Esophagus (tissue), 2 donors: ENCODE measurements around the gene RASL11A. TPM values are rescaled to one million over a fixed set of nuclear protein-coding genes. Genes with fewer than 3 reads are reported as not detected.
"Not testable (repeated sequence)": the region's sequence is repeated elsewhere in the genome, so short reads cannot be mapped to it uniquely, and the experiment has no call there.

Source experiments
- H3K27ac ChIP-seq, 2 donors: one replicate each; pipeline ENCODE4 v1.5.1; 2013; ENCODE audit warnings: low read depth in 2 of 2, mild to moderate bottlenecking in 2 of 2, inconsistent platforms in 1 of 2, low read length in 1 of 2, moderate library complexity in 1 of 2
- H3K27me3 ChIP-seq, 2 donors: one replicate each; pipeline ENCODE4 v1.6.1; 2013; ENCODE audit warnings: low read length in 2 of 2, control low read depth in 1 of 2, mild to moderate bottlenecking in 1 of 2; ENCODE audit not compliant: insufficient read depth in 2 of 2, control insufficient read depth in 1 of 2
- H3K36me3 ChIP-seq, 2 donors: one replicate each; pipeline ENCODE4 v1.6.1; 2013; ENCODE audit warnings: low read length in 1 of 2; ENCODE audit not compliant: control insufficient read depth in 2 of 2, insufficient read depth in 2 of 2
- H3K4me1 ChIP-seq, 2 donors: one replicate each; pipeline ENCODE4 v1.6.1; 2013; ENCODE audit warnings: low read length in 1 of 2; ENCODE audit not compliant: control insufficient read depth in 2 of 2, insufficient read depth in 2 of 2
- H3K4me3 ChIP-seq, 2 donors: one replicate each; pipeline ENCODE4 v1.5.1; 2013; ENCODE audit warnings: low read length in 2 of 2, mild to moderate bottlenecking in 2 of 2, low read depth in 1 of 2, moderate library complexity in 1 of 2
- H3K9me3 ChIP-seq, 2 donors: one replicate each; pipeline ENCODE4 v1.6.1; 2013; ENCODE audit warnings: mild to moderate bottlenecking in 2 of 2, low read depth in 1 of 2, low read length in 1 of 2, moderate library complexity in 1 of 2; ENCODE audit not compliant: control insufficient read depth in 2 of 2, insufficient read depth in 1 of 2
- WGBS, 2 donors: extraction: QIAGEN DNeasy Blood & Tissue Kit; methylation state at CpG; one replicate each; pipeline ENCODE4 v1.1.7; 2013; 5-methylcytosine and 5-hydroxymethylcytosine counted together
- polyA plus RNA-seq, 2 donors: library from polyadenylated mRNA; stranded (reverse); fragments of 200-250 nt; gene quantifications; one replicate each; pipeline ENCODE4 v1.2.3, GENCODE V29; 2013
- donor health status: healthy with polysubstance abuse.
- donor health status: Bipolar disorder and iron deficiency.

Gene RASL11A
- polyA plus RNA-seq, 2 donors: 4.4 to 20.5 TPM

- Histone ChIP-seq H3K4me3 (no peak overlapping the region), H3K27me3 (no peaks in the 10 kb centered on the region), H3K36me3 (no peaks in the 10 kb centered on the region), H3K4me1 (no peaks in the 10 kb centered on the region), H3K27ac (no peak overlapping the region), H3K9me3 (no peaks in the 10 kb centered on the region)
- 64% methylated on average over 8 of the region's 8 CpGs for WGBS, 2 donors
Observed at GRCh38 chr13:27293076-27293691, 22.6 kb downstream of the RASL11A start.

GRCh38 chr13:27293873-27294515 is 23.4 kb downstream of the RASL11A start:
- Histone ChIP-seq H3K4me1 (no peaks in the 10 kb centered on the region), H3K27me3 (no peaks in the 10 kb centered on the region), H3K4me3 (no peak overlapping the region), H3K27ac (no peak overlapping the region), H3K9me3 (no peaks in the 10 kb centered on the region), H3K36me3 (no peaks in the 10 kb centered on the region)
- WGBS, 2 donors: 56 to 63% methylated on average over 4 of the region's 4 CpGs

GRCh38 chr13:27295096-27295495 is 24.5 kb downstream of the RASL11A start:
- H3K9me3 ChIP-seq: no peaks in the 10 kb centered on the region
- no peaks in the 10 kb centered on the region for H3K36me3 ChIP-seq
- no peaks in the 10 kb centered on the region for H3K27me3 ChIP-seq
- no peak overlapping the region for H3K27ac ChIP-seq
- no peak overlapping the region for H3K4me3 ChIP-seq
- no peaks in the 10 kb centered on the region for H3K4me1 ChIP-seq
- 85 to 86% methylated on average over 7 of the region's 7 CpGs for WGBS, 2 donors

- no peak overlapping the region for H3K4me3 ChIP-seq
- no peak overlapping the region for H3K27ac ChIP-seq
- no peaks in the 10 kb centered on the region for H3K4me1 ChIP-seq
- H3K36me3 ChIP-seq: no peaks in the 10 kb centered on the region
- H3K27me3 ChIP-seq: no peaks in the 10 kb centered on the region
- H3K9me3 ChIP-seq: no peaks in the 10 kb centered on the region
- WGBS, 2 donors: 75 to 76% methylated on average over 4 of the region's 4 CpGs
Observed at GRCh38 chr13:27295660-27296059, 25.0 kb downstream of the RASL11A start.

GRCh38 chr13:27296496-27296895 is 25.9 kb downstream of the RASL11A start:
- H3K27ac ChIP-seq: no peak overlapping the region
- H3K9me3 ChIP-seq: no peaks in the 10 kb centered on the region
- H3K27me3 ChIP-seq: no peaks in the 10 kb centered on the region
- WGBS, 2 donors: 81 to 91% methylated on average over 8 of the region's 8 CpGs
- no peaks in the 10 kb centered on the region for H3K4me1 ChIP-seq
- no peak overlapping the region for H3K4me3 ChIP-seq
- H3K36me3 ChIP-seq: no peaks in the 10 kb centered on the region

- no peaks in the 10 kb centered on the region for H3K9me3 ChIP-seq
- no peak overlapping the region for H3K4me3 ChIP-seq
- no peaks in the 10 kb centered on the region for H3K27me3 ChIP-seq
- no peak overlapping the region for H3K27ac ChIP-seq
- 55 to 59% methylated on average over 5 of the region's 5 CpGs for WGBS, 2 donors
- H3K36me3 ChIP-seq: no peaks in the 10 kb centered on the region
- no peaks in the 10 kb centered on the region for H3K4me1 ChIP-seq
Observed at GRCh38 chr13:27298849-27299248, 28.2 kb downstream of the RASL11A start.

- H3K27ac ChIP-seq, H3K36me3 ChIP-seq, H3K4me1 ChIP-seq, H3K4me3 ChIP-seq, H3K27me3 ChIP-seq, H3K9me3 ChIP-seq: not testable (repeated sequence)
- WGBS, 2 donors: 66 to 70% methylated on average over 7 of the region's 7 CpGs
Observed at GRCh38 chr13:27300406-27300805, 29.8 kb downstream of the RASL11A start.

GRCh38 chr13:27300941-27301586 is 30.4 kb downstream of the RASL11A start:
- no peak overlapping the region for H3K4me3 ChIP-seq
- H3K27me3 ChIP-seq: no peaks in the 10 kb centered on the region
- H3K27ac ChIP-seq: peak overlapping the region in 1 of 2 donors; percentile 41
- no peaks in the 10 kb centered on the region for H3K4me1 ChIP-seq
- no peaks in the 10 kb centered on the region for H3K36me3 ChIP-seq
- 63 to 68% methylated on average over 6 of the region's 6 CpGs for WGBS, 2 donors
- no peaks in the 10 kb centered on the region for H3K9me3 ChIP-seq

- Histone ChIP-seq H3K9me3 (no peaks in the 10 kb centered on the region), H3K36me3 (no peaks in the 10 kb centered on the region), H3K27me3 (no peaks in the 10 kb centered on the region), H3K4me3 (no peak overlapping the region), H3K4me1 (no peaks in the 10 kb centered on the region), H3K27ac (no peak overlapping the region)
- 60 to 84% methylated on average over 4 of the region's 4 CpGs for WGBS, 2 donors
Observed at GRCh38 chr13:27302643-27303262, 32.1 kb downstream of the RASL11A start.
